ENCODE data around the gene ADIPOR1.
"Not testable (repeated sequence)": the region's sequence is repeated elsewhere in the genome, so short reads cannot be mapped to it uniquely, and the experiment has no call there.

Gene ADIPOR1

GRCh38 chr1:202934755-202935154, 23.4 kb downstream of the ADIPOR1 start:
- DNase-seq, result no peak

GRCh38 chr1:202932476-202932875, 25.6 kb downstream of the ADIPOR1 start:
- no peak for DNase-seq

- DNase-seq, result peak; percentile 100
Observed at GRCh38 chr1:202926581-202927491, 31.3 kb downstream of the ADIPOR1 start, which contains the start of gene KLHL12. KLHL12 (minus strand) TSS chr1:202927234; CDS start chr1:202925162, 2,072 bp downstream.

GRCh38 chr1:202923533-202923932, 34.6 kb downstream of the ADIPOR1 start:
- DNase-seq, result no peak

GRCh38 chr1:202919615-202920014, 38.5 kb downstream of the ADIPOR1 start:
- no peak for DNase-seq

- DNase-seq, result no peak
Observed at GRCh38 chr1:202915146-202915545, 43.0 kb downstream of the ADIPOR1 start.

GRCh38 chr1:202912476-202912875, 45.6 kb downstream of the ADIPOR1 start:
- not testable (repeated sequence) for DNase-seq

GRCh38 chr1:202909494-202909893, 48.6 kb downstream of the ADIPOR1 start:
- DNase-seq, result no peak

- no peak for DNase-seq
Observed at GRCh38 chr1:202908998-202909397, 49.1 kb downstream of the ADIPOR1 start.

- DNase-seq, result no peak
Observed at GRCh38 chr1:202905331-202905730, 52.8 kb downstream of the ADIPOR1 start.

GRCh38 chr1:202903808-202904207, 54.3 kb downstream of the ADIPOR1 start:
- DNase-seq, result not testable (repeated sequence)

GRCh38 chr1:202901555-202901954, 56.6 kb downstream of the ADIPOR1 start:
- no peak for DNase-seq

- no peak for DNase-seq
Observed at GRCh38 chr1:202892501-202892900, 65.6 kb downstream of the ADIPOR1 start.

All from DMS53 (cell line).